GM12864 (cell line): ENCODE measurements around the gene CELF2.

ENCODE experiments used
- DNase-seq: peaks from one replicate; pipeline ENCODE4 v3.0.0-alpha.2; 2011; ENCODE audit warnings: low read depth
- H3K4me3 ChIP-seq: 2 replicates; pipeline ENCODE4 v1.5.1; 2011; ENCODE audit warnings: mild to moderate bottlenecking, low read depth, low read length, control low read depth
- TF ChIP-seq, protein P1 (sequence below): IDR thresholded peaks from 2 replicates; pipeline ENCODE4 v1.5.1; 2011; ENCODE audit warnings: low read depth, mild to moderate bottlenecking, moderate library complexity, low read length, control low read depth, inconsistent platforms; ENCODE audit errors: missing control alignments

CELF2 gene

DNA sequence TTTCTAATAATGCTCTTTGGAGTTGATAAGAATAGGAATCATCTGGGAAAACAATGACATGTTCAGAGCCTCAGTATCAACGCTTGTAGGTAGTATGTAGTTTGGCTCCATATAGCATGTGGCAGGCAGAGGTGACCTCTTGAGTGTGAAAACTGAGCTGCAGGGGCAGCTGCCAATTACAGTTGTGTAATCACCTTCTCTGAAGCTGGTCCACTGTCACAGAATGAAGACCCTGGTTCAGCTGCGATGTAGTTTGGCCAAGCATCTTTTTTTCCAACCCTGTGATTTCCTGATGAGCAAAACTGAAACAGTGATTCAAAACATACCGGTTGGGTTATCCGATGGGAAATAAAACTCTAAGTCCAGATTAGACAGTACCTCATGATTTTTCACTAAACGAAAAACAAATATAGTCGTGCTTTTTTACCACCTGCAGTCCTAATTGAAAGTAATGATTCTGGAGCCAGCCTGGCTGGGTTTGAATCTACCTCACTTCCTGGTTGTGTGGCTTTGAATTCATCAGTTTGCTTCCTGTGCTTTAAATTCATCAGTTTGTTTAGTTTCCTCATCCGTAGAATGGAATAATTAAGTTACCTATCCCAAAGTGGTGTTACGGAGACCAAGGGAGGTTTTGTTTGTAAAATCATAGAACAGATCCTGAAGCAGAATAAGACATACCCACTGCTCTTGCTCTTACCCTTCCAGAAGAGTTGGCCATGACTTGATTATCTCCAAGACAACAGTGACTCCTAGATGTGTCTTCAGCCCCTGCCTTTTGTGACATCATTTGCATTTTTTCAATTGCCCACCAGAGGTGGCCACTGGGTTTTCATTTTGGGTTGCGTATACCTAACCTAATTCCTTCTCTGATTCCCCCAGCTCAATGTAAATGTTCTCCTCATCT, 87.4 kb downstream of the CELF2 start:
- TF ChIP-seq, protein P1, sequence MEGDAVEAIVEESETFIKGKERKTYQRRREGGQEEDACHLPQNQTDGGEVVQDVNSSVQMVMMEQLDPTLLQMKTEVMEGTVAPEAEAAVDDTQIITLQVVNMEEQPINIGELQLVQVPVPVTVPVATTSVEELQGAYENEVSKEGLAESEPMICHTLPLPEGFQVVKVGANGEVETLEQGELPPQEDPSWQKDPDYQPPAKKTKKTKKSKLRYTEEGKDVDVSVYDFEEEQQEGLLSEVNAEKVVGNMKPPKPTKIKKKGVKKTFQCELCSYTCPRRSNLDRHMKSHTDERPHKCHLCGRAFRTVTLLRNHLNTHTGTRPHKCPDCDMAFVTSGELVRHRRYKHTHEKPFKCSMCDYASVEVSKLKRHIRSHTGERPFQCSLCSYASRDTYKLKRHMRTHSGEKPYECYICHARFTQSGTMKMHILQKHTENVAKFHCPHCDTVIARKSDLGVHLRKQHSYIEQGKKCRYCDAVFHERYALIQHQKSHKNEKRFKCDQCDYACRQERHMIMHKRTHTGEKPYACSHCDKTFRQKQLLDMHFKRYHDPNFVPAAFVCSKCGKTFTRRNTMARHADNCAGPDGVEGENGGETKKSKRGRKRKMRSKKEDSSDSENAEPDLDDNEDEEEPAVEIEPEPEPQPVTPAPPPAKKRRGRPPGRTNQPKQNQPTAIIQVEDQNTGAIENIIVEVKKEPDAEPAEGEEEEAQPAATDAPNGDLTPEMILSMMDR, result peak; percentile 25
- no peak overlapping the region for H3K4me3 ChIP-seq
- no peak for DNase-seq

DNA sequence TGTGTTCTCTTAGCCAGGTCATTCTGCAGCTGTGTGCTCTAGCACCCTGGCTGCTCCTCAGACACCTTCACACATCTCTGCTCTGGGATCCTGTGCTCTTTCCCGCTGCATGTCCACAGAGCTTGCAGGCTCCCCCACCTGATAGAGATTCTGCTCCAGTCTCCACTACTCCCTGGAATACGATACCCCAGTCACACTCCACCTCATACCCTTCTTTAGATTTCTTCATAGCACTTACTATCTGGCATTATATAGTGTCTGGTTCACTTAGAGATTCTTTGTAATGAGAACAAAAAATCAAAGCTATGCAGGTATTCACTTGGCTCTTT, 88.0 kb downstream of the CELF2 start:
- TF ChIP-seq, protein P1, result no peak
- no peak overlapping the region for H3K4me3 ChIP-seq
- DNase-seq, result no peak

DNA sequence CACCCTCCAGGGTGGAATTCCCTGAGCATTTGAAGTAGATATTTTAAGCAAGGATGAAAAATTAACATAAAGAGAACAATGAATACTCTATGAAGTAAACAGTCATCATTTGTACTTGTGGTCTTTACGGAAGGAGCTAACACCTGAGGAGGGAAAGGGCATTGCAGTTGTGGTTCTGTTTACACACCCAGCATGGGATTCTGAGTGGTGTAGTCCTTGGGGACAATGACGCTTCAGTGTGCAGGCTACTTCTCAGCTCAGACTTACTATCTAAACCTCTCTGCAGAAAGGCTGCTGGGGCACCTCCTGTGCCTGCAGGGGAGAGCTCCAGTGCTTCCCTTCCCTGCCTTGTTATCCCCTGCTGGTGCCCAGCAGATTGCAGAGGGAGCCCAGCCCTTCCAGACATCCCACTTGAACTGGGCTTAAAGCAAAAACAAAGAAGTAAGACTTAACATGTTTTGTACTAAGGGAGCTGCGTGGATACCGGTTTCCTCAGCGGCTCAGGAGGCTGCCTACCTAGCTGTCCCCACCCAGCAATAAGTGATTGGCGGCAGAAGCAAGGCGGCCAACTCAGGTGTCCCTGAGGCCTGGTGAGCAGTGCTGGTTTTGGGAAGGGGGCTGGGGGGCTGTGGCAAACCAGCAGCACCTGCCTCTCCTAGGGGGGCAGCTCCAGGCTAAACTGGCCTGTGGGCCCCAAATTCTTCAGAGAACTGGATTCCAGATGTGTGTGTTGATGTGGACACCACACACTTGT, 89.1 kb downstream of the CELF2 start:
- TF ChIP-seq, protein P1, result peak; percentile 8
- no peak for DNase-seq
- no peak overlapping the region for H3K4me3 ChIP-seq

DNA sequence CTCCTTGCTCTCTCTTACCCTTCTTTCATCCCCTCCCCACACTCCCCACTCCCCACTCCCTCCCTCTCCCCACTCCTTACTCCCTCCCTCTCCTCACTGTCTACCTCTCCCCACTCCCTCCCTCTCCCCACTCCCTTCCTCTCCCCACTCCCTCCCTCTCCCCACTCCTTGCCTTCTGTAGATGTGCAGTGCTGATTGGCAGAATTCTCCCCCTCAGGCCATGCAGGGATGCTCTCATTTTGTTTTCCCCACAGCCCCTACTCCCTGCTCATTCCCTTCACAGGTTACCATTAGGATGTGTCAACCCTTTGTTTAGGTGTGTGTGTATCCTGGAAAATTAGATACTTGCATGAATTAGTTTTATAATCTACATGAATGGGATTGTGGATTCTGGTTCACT, 90.3 kb downstream of the CELF2 start:
- H3K4me3 ChIP-seq, result no peak overlapping the region
- TF ChIP-seq, protein P1, result no peak

DNA sequence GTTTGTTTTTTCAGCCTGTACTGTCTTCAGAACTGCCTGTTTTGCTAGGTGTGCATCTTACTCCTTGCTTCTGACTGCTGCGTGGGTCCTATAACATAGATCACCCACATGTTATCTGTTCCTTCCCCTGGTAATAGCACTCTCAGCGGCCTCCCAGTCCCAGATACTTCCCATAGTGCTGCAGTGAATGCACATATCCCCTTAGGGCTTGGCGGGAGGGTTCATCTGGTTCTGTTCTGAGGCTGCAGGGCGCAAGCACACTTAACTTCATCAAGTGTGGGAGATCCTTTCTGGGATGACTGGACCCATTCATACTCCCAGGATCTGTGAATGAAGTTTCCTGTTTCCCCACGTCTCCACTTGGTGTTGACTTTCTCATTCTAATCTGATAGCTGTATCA, 90.7 kb downstream of the CELF2 start:
- DNase-seq, result no peak
- no peak overlapping the region for H3K4me3 ChIP-seq
- TF ChIP-seq, protein P1, result no peak

More for the DNA sequence above, 90.3 kb downstream of the CELF2 start:
- DNase-seq, result no peak

DNA sequence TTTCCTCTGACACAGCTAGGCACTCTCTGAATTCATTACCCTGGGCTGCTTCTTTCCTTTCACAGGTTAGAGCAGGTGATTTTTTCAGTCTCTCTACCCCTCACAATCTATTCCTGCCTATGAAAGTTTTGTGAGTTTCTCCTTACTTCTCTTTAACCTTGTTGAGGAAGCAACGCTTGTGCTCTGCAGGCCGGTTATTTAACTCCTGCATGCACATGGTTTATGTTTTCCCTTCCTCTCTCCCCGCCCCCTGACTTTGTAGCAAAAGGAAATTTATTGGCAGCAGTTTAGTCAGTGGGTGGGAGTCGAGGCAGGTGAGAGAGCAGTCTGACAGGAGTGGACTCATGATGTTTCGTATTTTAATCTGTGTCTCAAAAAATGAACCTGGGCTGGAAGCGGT, 91.9 kb downstream of the CELF2 start:
- TF ChIP-seq, protein P1, result no peak
- H3K4me3 ChIP-seq, result no peak overlapping the region

More for the DNA sequence above, 91.9 kb downstream of the CELF2 start:
- DNase-seq, result no peak
